Astrocyte of the spinal cord (primary cell): Measurements from ENCODE around the gene NKX2-3.

ENCODE experiments used
- DNase-seq: peaks from one replicate; pipeline ENCODE4 v3.0.0; 2011; ENCODE audit warnings: low read depth, low spot score
- H3K4me3 ChIP-seq: 2 replicates; pipeline ENCODE4 v1.5.1; 2011; ENCODE audit warnings: low read depth, mild to moderate bottlenecking, low read length, moderate library complexity
- in situ Hi-C: cut with HindIII; loops from 2 replicates; pipeline ENCODE4 v1.10.0; 2017; ENCODE audit warnings: low sequenced_read_pairs
- TF ChIP-seq, protein P1 (sequence below): IDR thresholded peaks from 2 replicates; pipeline ENCODE4 v1.5.1; 2012; ENCODE audit warnings: low read depth, mild to moderate bottlenecking, low read length, inconsistent platforms

Gene NKX2-3

DNA sequence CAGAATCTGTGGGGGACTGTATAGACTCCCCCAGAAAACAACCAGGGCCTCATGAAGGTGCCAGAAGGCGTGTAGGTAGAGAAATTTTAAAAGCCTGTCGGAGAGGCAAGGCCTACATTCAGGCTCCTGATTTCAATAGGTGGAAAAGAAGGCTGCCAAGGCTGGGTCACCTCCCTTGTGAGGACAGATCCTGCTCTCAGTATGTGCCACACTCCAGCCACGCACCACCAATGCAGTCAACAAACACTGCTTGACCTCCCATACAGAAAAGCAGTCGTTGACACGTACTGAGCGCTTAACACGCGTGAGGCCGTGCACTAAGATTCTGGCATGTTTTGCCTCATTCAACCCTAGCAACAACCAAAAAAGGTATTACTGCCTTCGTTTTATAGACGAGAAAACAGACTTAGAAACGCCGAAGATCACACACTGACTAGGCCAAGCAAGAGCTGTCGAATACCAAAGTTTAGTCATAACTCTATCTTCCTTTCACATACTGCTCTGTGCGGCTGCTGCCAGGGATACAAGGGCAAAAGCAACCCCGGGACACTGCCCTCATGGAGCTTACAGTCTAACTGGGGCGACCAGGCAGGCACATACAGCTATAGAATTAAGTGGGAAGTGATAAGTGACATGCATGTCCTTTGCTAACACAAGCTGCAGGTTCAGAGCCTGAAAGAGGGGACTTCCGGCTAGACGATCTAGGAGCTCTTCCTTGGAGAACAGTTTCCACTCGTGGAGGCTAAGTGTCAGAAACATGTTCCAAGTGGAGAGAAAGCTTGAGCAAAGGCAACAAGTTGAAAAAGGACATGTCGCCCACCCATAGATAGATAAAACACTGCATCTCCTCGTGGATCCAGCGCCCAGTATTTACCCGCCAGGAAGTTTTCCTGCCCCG lies 797 bp upstream of the NKX2-3 start:
- in situ Hi-C loops = no loop called here
- TF ChIP-seq, protein P1, sequence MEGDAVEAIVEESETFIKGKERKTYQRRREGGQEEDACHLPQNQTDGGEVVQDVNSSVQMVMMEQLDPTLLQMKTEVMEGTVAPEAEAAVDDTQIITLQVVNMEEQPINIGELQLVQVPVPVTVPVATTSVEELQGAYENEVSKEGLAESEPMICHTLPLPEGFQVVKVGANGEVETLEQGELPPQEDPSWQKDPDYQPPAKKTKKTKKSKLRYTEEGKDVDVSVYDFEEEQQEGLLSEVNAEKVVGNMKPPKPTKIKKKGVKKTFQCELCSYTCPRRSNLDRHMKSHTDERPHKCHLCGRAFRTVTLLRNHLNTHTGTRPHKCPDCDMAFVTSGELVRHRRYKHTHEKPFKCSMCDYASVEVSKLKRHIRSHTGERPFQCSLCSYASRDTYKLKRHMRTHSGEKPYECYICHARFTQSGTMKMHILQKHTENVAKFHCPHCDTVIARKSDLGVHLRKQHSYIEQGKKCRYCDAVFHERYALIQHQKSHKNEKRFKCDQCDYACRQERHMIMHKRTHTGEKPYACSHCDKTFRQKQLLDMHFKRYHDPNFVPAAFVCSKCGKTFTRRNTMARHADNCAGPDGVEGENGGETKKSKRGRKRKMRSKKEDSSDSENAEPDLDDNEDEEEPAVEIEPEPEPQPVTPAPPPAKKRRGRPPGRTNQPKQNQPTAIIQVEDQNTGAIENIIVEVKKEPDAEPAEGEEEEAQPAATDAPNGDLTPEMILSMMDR = no peak
- no peak for DNase-seq
- H3K4me3 ChIP-seq = no peak overlapping the region

DNA sequence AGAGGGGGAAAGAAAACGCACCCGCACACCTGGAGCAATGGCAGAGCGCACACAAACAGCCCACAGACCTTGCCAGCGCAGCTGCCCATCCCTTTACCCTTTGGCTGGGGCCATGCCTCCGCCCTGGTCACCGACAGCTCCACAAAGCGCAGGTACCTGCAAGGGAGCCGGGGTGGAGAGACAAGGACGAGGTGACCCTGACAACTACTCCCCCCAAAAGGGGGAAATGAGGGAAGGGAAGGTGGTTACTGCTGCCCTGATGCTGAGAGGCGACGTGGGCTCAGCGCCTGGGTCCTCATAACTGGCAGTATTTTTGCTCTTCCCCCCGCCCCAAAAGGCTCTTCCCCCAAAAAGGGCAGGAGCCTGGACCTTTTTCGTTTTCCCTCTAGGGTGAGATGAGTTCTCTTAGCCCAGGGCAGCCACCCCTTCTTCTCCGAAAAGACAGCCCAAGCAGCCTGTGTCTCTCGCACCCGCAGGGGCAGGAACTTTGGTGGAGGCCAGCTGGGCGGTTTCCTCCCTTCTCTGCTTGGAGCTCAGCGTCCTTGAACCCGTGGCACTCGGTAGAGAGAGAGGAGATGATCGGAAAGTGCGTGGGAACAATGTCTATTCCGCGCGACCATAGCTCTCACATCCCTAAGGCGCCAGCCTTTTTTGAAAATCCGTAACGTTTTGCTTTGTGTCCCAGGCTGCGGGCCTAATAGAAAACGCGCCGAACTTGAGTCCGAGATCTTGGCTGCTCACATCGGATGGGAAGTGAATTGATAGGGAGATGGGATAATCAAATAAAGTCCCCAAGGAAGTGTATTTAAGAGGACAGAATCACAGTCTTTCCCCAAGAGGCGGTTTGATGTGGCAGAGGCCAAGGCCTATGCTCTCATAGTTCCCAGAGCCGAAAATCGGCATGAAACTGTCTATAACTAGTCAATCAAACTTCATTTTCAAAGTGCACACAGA lies 1.0 kb downstream of the NKX2-3 start:
- no peak for DNase-seq
- TF ChIP-seq, protein P1 = no peak
- H3K4me3 ChIP-seq = no peak overlapping the region
- in situ Hi-C loops = no loop called here

DNA sequence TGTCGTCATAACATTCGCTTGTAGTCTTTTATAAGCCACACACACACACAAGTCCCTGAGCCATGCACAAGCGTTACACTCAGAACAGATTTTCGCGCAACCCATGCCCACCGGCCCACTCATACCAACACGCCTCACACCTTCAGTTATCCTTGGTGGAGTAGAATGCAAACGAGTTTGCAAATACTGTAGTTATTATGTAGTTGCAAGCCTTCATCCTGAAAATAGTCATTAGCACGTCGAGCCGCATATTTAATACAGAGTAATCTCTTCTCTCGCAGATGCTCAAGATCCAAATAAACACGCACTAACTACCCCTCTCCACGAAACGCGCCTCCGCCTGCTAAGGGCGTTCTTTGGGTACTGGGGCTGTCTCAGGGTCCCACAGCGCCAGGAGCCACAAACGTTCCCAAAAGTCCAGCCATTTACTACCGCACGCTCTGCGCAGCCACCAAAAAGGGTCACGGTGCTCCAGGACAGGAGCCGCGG lies 1.8 kb downstream of the NKX2-3 start:
- TF ChIP-seq, protein P1 = no peak
- H3K4me3 ChIP-seq = no peak overlapping the region
- no peak for DNase-seq
- in situ Hi-C loops = no loop called here

DNA sequence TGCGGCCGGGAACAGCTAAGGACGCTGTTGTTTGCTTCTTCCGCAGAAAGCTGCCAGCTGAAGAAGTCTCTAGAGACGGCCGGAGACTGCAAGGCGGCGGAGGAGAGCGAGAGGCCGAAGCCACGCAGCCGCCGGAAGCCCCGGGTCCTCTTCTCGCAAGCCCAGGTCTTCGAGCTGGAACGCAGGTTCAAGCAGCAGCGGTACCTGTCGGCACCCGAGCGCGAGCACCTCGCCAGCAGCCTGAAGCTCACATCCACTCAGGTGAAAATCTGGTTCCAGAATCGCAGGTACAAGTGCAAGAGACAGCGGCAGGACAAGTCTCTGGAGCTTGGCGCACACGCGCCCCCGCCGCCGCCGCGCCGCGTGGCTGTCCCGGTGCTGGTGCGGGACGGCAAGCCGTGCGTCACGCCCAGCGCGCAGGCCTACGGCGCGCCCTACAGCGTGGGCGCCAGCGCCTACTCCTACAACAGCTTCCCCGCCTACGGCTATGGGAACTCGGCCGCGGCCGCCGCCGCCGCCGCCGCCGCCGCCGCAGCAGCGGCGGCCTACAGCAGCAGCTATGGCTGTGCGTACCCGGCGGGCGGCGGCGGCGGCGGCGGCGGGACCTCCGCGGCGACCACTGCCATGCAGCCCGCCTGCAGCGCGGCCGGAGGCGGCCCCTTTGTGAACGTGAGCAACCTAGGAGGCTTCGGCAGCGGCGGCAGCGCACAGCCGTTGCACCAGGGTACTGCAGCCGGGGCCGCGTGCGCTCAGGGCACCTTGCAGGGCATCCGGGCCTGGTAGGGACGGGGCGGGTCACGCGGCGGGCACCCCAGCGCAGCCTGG lies 2.4 kb downstream of the NKX2-3 start:
- H3K4me3 ChIP-seq = no peak overlapping the region
- DNase-seq = no peak
- TF ChIP-seq, protein P1 = no peak
- in situ Hi-C loops = no loop called here

DNA sequence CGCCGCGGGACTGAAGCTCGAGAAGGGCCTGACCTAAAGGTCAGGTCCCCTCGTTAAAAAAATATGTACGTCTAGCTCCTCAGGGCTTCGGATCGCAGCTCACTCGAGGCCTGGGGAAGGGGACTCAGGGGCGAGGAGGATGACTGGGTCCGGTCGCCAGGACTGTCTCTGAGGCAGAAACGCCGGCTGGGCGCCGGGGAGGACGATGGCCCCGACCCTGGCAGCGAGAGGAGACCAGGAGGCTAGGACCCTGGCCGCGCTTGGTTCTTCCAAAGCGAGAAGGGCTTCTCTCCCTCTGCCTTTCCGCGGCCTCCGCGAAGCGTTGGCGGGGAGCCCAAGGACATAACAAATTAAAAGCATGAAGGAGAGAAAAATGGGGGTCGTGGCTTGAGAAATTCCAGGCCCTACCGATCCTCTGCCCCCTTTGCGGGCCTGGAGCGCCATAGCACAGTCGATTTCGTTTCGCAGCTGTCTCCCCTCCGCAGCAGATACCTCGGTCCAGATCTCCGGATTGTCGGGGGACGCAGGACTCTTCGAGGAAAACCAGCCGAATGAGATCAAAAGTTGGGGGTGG lies 3.1 kb downstream of the NKX2-3 start:
- in situ Hi-C loops = no loop called here
- H3K4me3 ChIP-seq = no peak overlapping the region
- no peak for DNase-seq
- TF ChIP-seq, protein P1 = no peak
